Mesendoderm (in vitro differentiated cells): ENCODE measurements around the gene CANT1.

Experiments used
- DNase-seq: peaks from one replicate; pipeline ENCODE4 v3.0.0; 2013
- H2AK5ac ChIP-seq: 2 replicates; pipeline ENCODE4 v1.6.1; 2013; ENCODE audit warnings: low read length, inconsistent platforms
- H2BK120ac ChIP-seq: 2 replicates; pipeline ENCODE4 v1.6.1; 2013; ENCODE audit warnings: low read depth, mild to moderate bottlenecking, low read length, moderate library complexity, mixed read lengths
- H2BK15ac ChIP-seq: replicated peaks from 2 replicates; pipeline ENCODE4 v1.6.1; 2013; ENCODE audit warnings: low read depth, mild to moderate bottlenecking, moderate library complexity
- H2BK5ac ChIP-seq: 2 replicates; pipeline ENCODE4 v1.6.1; 2013; ENCODE audit warnings: low read length, inconsistent platforms
- H3K18ac ChIP-seq: 2 replicates; pipeline ENCODE4 v1.6.1; 2013; ENCODE audit warnings: mild to moderate bottlenecking, low read length, mixed read lengths
- H3K23ac ChIP-seq: one replicate; pipeline ENCODE4 v1.6.1; 2013; ENCODE audit warnings: low read length
- H3K27ac ChIP-seq: 2 replicates; pipeline ENCODE4 v1.5.1; 2013; ENCODE audit warnings: low read depth, mild to moderate bottlenecking, inconsistent platforms, low read length, moderate library complexity
- H3K27me3 ChIP-seq: 2 replicates; pipeline ENCODE4 v1.6.1; 2013; ENCODE audit warnings: low read length, control low read depth, mild to moderate bottlenecking, inconsistent platforms; ENCODE audit not compliant: insufficient read depth, poor library complexity
- H3K36me3 ChIP-seq: 2 replicates; pipeline ENCODE4 v1.6.1; 2013; ENCODE audit warnings: low read length, inconsistent platforms; ENCODE audit not compliant: control insufficient read depth, insufficient read depth
- H3K4ac ChIP-seq: one replicate; pipeline ENCODE4 v1.6.1; 2013; ENCODE audit warnings: low read depth, mild to moderate bottlenecking, low read length, moderate library complexity
- H3K4me1 ChIP-seq: 2 replicates; pipeline ENCODE4 v1.6.1; 2013; ENCODE audit warnings: low read depth, low read length, inconsistent platforms; ENCODE audit not compliant: control insufficient read depth
- H3K4me2 ChIP-seq: 2 replicates; pipeline ENCODE4 v1.6.1; 2013; ENCODE audit warnings: low read length
- H3K4me3 ChIP-seq: 2 replicates; pipeline ENCODE4 v1.5.1; 2013; ENCODE audit warnings: mild to moderate bottlenecking, low read length
- H3K56ac ChIP-seq: one replicate; pipeline ENCODE4 v1.6.1; 2013; ENCODE audit warnings: low read length
- H3K79me1 ChIP-seq: 2 replicates; pipeline ENCODE4 v1.6.1; 2013; ENCODE audit warnings: low read length, inconsistent platforms
- H3K79me2 ChIP-seq: 2 replicates; pipeline ENCODE4 v1.6.1; 2013; ENCODE audit warnings: mild to moderate bottlenecking, low read length; ENCODE audit not compliant: control insufficient read depth, insufficient read depth
- H3K9ac ChIP-seq: 2 replicates; pipeline ENCODE4 v1.6.1; 2013; ENCODE audit warnings: low read length, inconsistent platforms
- H4K5ac ChIP-seq: one replicate; pipeline ENCODE4 v1.6.1; 2013; ENCODE audit warnings: low read length
- H4K8ac ChIP-seq: one replicate; pipeline ENCODE4 v1.6.1; 2013; ENCODE audit warnings: low read depth, mild to moderate bottlenecking, control low read depth, low read length, moderate library complexity
- WGBS: extraction: QIAGEN DNeasy Blood & Tissue Kit; methylation state at CpG from one replicate; pipeline ENCODE4 v1.1.7; 2013; ENCODE audit warnings: low lambda C conversion rate, missing lambda C conversion rate; ENCODE audit not compliant: insufficient coverage; ENCODE audit errors: extremely low coverage; 5-methylcytosine and 5-hydroxymethylcytosine counted together

The CANT1 gene

GRCh38 chr17:79045001-79045729, 35.6 kb upstream of the CANT1 start:
- no peak overlapping the region for H3K23ac ChIP-seq
- H3K36me3 ChIP-seq = no peaks in the 10 kb centered on the region
- no peak overlapping the region for H2AK5ac ChIP-seq
- no peaks in the 10 kb centered on the region for H3K27me3 ChIP-seq
- H2BK120ac ChIP-seq = no peak overlapping the region
- no peak overlapping the region for H3K56ac ChIP-seq
- H4K5ac ChIP-seq = no peak overlapping the region
- no peak overlapping the region for H4K8ac ChIP-seq
- WGBS = no CpG with 5 or more reads among the region's 15 CpGs
- H3K4me1 ChIP-seq = no peaks in the 10 kb centered on the region
- H3K9ac ChIP-seq = no peak overlapping the region
- H3K79me2 ChIP-seq = no peaks in the 10 kb centered on the region
- H2BK5ac ChIP-seq = no peak overlapping the region
- H3K18ac ChIP-seq = no peak overlapping the region
- H2BK15ac ChIP-seq = no peak overlapping the region
- no peaks in the 10 kb centered on the region for H3K79me1 ChIP-seq
- H3K4ac ChIP-seq = no peak overlapping the region
- peak; percentile 43 for DNase-seq
- no peak overlapping the region for H3K4me2 ChIP-seq
- no peak overlapping the region for H3K4me3 ChIP-seq
- H3K27ac ChIP-seq = no peak overlapping the region

DNA sequence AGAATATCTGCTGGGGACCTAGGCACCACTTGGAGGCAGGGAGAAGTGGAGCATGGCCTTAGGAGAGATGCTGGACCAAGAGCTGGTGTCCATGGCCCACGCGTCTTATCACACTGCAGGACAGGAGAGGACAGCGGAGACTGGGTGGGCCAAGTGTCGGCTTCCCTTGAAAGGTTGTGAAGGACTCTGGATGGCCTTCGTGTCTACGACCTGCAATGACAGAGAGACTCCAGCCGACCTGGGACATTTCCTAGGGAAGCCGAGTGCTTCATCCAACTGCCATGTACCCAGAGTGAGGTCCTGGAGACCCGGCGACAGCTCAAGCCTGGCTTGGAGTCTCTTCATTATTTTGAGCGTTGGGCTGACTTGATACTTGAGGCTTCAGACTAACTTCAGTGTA, 34.9 kb upstream of the CANT1 start:
- no peaks in the 10 kb centered on the region for H3K79me1 ChIP-seq
- H3K18ac ChIP-seq = no peak overlapping the region
- no peak overlapping the region for H3K56ac ChIP-seq
- no peaks in the 10 kb centered on the region for H3K27me3 ChIP-seq
- H2BK5ac ChIP-seq = no peak overlapping the region
- no peak overlapping the region for H3K4ac ChIP-seq
- no peaks in the 10 kb centered on the region for H3K4me1 ChIP-seq
- H3K23ac ChIP-seq = no peak overlapping the region
- H2BK120ac ChIP-seq = no peak overlapping the region
- no peak overlapping the region for H2AK5ac ChIP-seq
- H4K8ac ChIP-seq = no peak overlapping the region
- no peak overlapping the region for H3K9ac ChIP-seq
- no CpG with 5 or more reads among the region's 11 CpGs for WGBS
- no peak overlapping the region for H3K4me2 ChIP-seq
- no peak overlapping the region for H2BK15ac ChIP-seq
- no peaks in the 10 kb centered on the region for H3K79me2 ChIP-seq
- H3K4me3 ChIP-seq = no peak overlapping the region
- H4K5ac ChIP-seq = no peak overlapping the region
- H3K27ac ChIP-seq = no peak overlapping the region
- no peaks in the 10 kb centered on the region for H3K36me3 ChIP-seq
- DNase-seq = no peak

GRCh38 chr17:79043931-79044320, 34.4 kb upstream of the CANT1 start:
- no peak overlapping the region for H3K18ac ChIP-seq
- no peak overlapping the region for H3K56ac ChIP-seq
- H3K79me2 ChIP-seq = no peaks in the 10 kb centered on the region
- no peaks in the 10 kb centered on the region for H3K4me1 ChIP-seq
- H2BK5ac ChIP-seq = no peak overlapping the region
- no peak overlapping the region for H3K27ac ChIP-seq
- H3K4me2 ChIP-seq = no peak overlapping the region
- no peak overlapping the region for H3K4ac ChIP-seq
- H2AK5ac ChIP-seq = no peak overlapping the region
- WGBS = no CpG with 5 or more reads among the region's 12 CpGs
- H4K8ac ChIP-seq = no peak overlapping the region
- no peak overlapping the region for H2BK120ac ChIP-seq
- DNase-seq = no peak
- no peaks in the 10 kb centered on the region for H3K27me3 ChIP-seq
- H3K9ac ChIP-seq = no peak overlapping the region
- no peaks in the 10 kb centered on the region for H3K79me1 ChIP-seq
- H3K4me3 ChIP-seq = no peak overlapping the region
- H4K5ac ChIP-seq = no peak overlapping the region
- H3K23ac ChIP-seq = no peak overlapping the region
- no peak overlapping the region for H2BK15ac ChIP-seq
- no peaks in the 10 kb centered on the region for H3K36me3 ChIP-seq

DNA sequence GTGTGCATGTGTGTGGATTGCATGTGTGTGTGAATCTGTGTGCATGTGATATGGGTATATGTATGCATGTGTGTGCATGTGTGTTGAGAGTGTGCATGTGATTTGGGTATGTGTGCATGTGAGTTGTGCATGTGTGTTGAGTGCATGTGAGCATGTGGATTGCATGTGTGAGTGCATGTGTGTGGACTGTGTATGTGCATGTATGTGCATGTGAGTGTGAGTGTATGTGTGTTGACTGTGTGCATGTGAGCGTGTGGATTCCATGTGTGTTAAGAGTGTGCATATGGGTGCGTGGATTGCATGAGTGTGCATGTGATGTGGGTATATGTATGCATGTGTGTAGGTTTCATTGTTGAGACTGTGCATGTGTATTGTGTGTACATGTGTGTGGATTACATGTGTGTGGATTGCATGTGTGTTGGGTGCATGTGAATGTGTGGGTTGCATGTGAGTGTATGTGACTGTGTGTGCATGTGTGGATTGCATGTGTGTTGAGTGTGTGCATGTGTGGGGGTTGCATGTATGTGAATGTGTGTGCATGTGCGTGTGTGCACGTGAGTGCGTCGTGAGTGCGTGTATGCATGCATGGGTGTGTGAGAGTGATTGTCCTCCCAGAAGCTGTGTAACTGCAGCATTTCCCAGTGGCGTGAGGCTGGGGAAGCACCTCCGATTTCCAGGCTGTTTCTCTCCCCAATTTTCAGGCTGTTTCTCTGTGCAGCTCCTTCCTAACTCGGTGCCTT, 33.8 kb upstream of the CANT1 start:
- no peaks in the 10 kb centered on the region for H3K36me3 ChIP-seq
- H3K79me2 ChIP-seq = no peaks in the 10 kb centered on the region
- H3K27ac ChIP-seq = no peak overlapping the region
- H3K18ac ChIP-seq = no peak overlapping the region
- no peak overlapping the region for H3K56ac ChIP-seq
- H3K79me1 ChIP-seq = no peaks in the 10 kb centered on the region
- H3K4me1 ChIP-seq = no peaks in the 10 kb centered on the region
- H2BK120ac ChIP-seq = no peak overlapping the region
- H2BK15ac ChIP-seq = no peak overlapping the region
- no peak overlapping the region for H2AK5ac ChIP-seq
- H2BK5ac ChIP-seq = no peak overlapping the region
- DNase-seq = no peak
- no peak overlapping the region for H3K9ac ChIP-seq
- H3K4me3 ChIP-seq = no peak overlapping the region
- H4K8ac ChIP-seq = no peak overlapping the region
- H4K5ac ChIP-seq = no peak overlapping the region
- no peak overlapping the region for H3K23ac ChIP-seq
- H3K4ac ChIP-seq = no peak overlapping the region
- no CpG with 5 or more reads among the region's 10 CpGs for WGBS
- H3K4me2 ChIP-seq = no peak overlapping the region
- H3K27me3 ChIP-seq = no peaks in the 10 kb centered on the region

- no peak overlapping the region for H2AK5ac ChIP-seq
- H3K9ac ChIP-seq = no peak overlapping the region
Observed at GRCh38 chr17:79042421-79043190, 33.0 kb upstream of the CANT1 start.

More at GRCh38 chr17:79042421-79043190, 33.0 kb upstream of the CANT1 start:
- WGBS = no CpG with 5 or more reads among the region's 13 CpGs
- Histone ChIP-seq H4K5ac (no peak overlapping the region), H3K27ac (no peak overlapping the region), H2BK120ac (no peak overlapping the region), H3K36me3 (no peaks in the 10 kb centered on the region), H2BK15ac (no peak overlapping the region), H3K18ac (no peak overlapping the region), H3K56ac (no peak overlapping the region), H4K8ac (no peak overlapping the region), H3K27me3 (no peaks in the 10 kb centered on the region), H3K79me1 (no peaks in the 10 kb centered on the region), H2BK5ac (no peak overlapping the region), H3K4me3 (no peak overlapping the region), H3K4me2 (no peak overlapping the region), H3K4me1 (no peaks in the 10 kb centered on the region), H3K79me2 (no peaks in the 10 kb centered on the region), H3K4ac (no peak overlapping the region), H3K23ac (no peak overlapping the region)
- peak; percentile 72 for DNase-seq
